ENCODE results near the gene MAP3K21.

DNA sequence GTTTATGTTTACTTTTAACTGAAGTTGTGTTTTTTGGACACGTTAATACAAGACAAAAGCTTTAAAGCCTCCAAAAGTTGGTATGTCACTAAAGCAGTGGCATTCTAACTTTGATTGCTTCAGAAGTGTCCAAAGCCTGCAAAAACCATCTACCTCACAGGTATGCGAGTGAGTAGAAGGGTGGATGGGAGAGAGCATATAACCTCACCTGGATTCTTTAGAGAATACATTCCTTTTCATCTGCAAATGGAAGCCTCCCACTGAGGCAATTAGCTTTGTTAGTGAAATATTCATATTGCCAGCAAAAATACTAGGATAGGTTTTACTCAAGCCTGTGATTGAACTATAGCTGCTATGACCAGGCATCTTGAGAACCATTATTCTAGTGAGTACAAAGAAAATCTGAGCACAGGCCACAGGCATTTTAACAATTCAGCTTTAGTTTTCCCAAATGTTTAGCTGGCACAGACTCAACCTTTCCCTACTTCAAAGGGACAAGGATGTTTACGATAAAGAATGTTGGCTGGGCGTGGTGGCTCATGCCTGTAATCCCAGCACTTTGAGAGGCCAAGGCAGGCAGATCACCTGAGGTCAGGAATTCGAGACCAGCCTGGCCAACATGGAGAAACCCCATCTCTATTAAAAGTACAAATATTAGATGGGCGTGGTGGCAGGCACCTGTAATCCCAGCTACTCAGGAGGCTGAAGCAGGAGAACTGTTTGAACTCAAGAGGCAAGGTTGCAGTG, 39.7 kb downstream of the MAP3K21 start:
- TF ChIP-seq, protein P1, sequence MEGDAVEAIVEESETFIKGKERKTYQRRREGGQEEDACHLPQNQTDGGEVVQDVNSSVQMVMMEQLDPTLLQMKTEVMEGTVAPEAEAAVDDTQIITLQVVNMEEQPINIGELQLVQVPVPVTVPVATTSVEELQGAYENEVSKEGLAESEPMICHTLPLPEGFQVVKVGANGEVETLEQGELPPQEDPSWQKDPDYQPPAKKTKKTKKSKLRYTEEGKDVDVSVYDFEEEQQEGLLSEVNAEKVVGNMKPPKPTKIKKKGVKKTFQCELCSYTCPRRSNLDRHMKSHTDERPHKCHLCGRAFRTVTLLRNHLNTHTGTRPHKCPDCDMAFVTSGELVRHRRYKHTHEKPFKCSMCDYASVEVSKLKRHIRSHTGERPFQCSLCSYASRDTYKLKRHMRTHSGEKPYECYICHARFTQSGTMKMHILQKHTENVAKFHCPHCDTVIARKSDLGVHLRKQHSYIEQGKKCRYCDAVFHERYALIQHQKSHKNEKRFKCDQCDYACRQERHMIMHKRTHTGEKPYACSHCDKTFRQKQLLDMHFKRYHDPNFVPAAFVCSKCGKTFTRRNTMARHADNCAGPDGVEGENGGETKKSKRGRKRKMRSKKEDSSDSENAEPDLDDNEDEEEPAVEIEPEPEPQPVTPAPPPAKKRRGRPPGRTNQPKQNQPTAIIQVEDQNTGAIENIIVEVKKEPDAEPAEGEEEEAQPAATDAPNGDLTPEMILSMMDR (IDR thresholded peaks at IDR 0.05) = no peak
- no peak for TF ChIP-seq POLR2A (IDR thresholded peaks at IDR 0.05)

Measured in testis (tissue), 2 donors.